ENCODE results near the gene KCNJ10. TPM values are rescaled to one million over a fixed set of nuclear protein-coding genes. Genes with fewer than 3 reads are reported as not detected.
A peak's percentile ranks its signal among the peaks of the same experiment; 100 is the strongest.

The KCNJ10 gene
- total and polyA plus RNA-seq, 2 experiments from 2014 or later = not detected

- no peaks in the 10 kb centered on the region for H3K36me3 ChIP-seq (replicated peaks; ENCODE audit: insufficient read depth, low read depth)
- no peaks in the 10 kb centered on the region for H3K27me3 ChIP-seq
- H3K4me2 ChIP-seq = no peak overlapping the region
- no peaks in the 10 kb centered on the region for H3K9me2 ChIP-seq (replicated peaks; ENCODE audit: insufficient read depth)
- no peaks in the 10 kb centered on the region for H3K9me3 ChIP-seq (ENCODE audit: low read depth)
- no peak for DNase-seq (ENCODE audit: low spot score)
- no peaks in the 10 kb centered on the region for H4K20me1 ChIP-seq (ENCODE audit: insufficient read depth, poor library complexity, severe bottlenecking)
- peaks cover 9% of the 10 kb centered on the region for H3K4me1 ChIP-seq (ENCODE audit: insufficient read depth)
- H3K4me3 ChIP-seq = no peak overlapping the region
- no peak for TF ChIP-seq EZH2 (IDR thresholded peaks at IDR 0.05; ENCODE audit: borderline replicate concordance)
- TF ChIP-seq EZH2phosphoT487 (IDR thresholded peaks at IDR 0.05; ENCODE audit: low read depth, severe bottlenecking, unreplicated experiment) = no peak
- TF ChIP-seq CTCF (IDR thresholded peaks at IDR 0.05; ENCODE audit: poor library complexity) = no peak
- no peak overlapping the region for H3K27ac ChIP-seq
- no peak overlapping the region for H2AFZ ChIP-seq
- no peaks in the 10 kb centered on the region for H3K79me2 ChIP-seq
- 73% methylated on average over 6 of the region's 6 CpGs for WGBS (ENCODE audit: low lambda C conversion rate, missing lambda C conversion rate)
Measured at GRCh38 chr1:159980076-159980475, 89.9 kb downstream of the KCNJ10 start.

GRCh38 chr1:159979257-159979656 is 90.7 kb downstream of the KCNJ10 start:
- H4K20me1 ChIP-seq (ENCODE audit: insufficient read depth, poor library complexity, severe bottlenecking) = no peaks in the 10 kb centered on the region
- peaks cover 9% of the 10 kb centered on the region for H3K4me1 ChIP-seq (ENCODE audit: insufficient read depth)
- peak overlapping the region; percentile 15 for H3K4me2 ChIP-seq
- H3K9me3 ChIP-seq (ENCODE audit: low read depth) = no peaks in the 10 kb centered on the region
- WGBS (ENCODE audit: low lambda C conversion rate, missing lambda C conversion rate) = 54% methylated on average over 3 of the region's 3 CpGs
- TF ChIP-seq EZH2phosphoT487 (IDR thresholded peaks at IDR 0.05; ENCODE audit: low read depth, severe bottlenecking, unreplicated experiment) (no peak), CTCF (IDR thresholded peaks at IDR 0.05; ENCODE audit: poor library complexity) (no peak), EZH2 (IDR thresholded peaks at IDR 0.05; ENCODE audit: borderline replicate concordance) (no peak)
- H3K9me2 ChIP-seq (replicated peaks; ENCODE audit: insufficient read depth) = no peaks in the 10 kb centered on the region
- H3K27me3 ChIP-seq = no peaks in the 10 kb centered on the region
- H3K79me2 ChIP-seq = no peaks in the 10 kb centered on the region
- no peak overlapping the region for H2AFZ ChIP-seq
- no peaks in the 10 kb centered on the region for H3K36me3 ChIP-seq (replicated peaks; ENCODE audit: insufficient read depth, low read depth)
- no peak overlapping the region for H3K27ac ChIP-seq
- H3K4me3 ChIP-seq = no peak overlapping the region
- DNase-seq (ENCODE audit: low spot score) = no peak

- no peak overlapping the region for H3K27ac ChIP-seq
- H3K9me2 ChIP-seq (replicated peaks; ENCODE audit: insufficient read depth) = no peaks in the 10 kb centered on the region
- H4K20me1 ChIP-seq (ENCODE audit: insufficient read depth, poor library complexity, severe bottlenecking) = no peaks in the 10 kb centered on the region
- H3K4me1 ChIP-seq (ENCODE audit: insufficient read depth) = peaks cover 9% of the 10 kb centered on the region
- H3K9me3 ChIP-seq (ENCODE audit: low read depth) = no peaks in the 10 kb centered on the region
- H3K27me3 ChIP-seq = no peaks in the 10 kb centered on the region
- H2AFZ ChIP-seq = no peak overlapping the region
- WGBS (ENCODE audit: low lambda C conversion rate, missing lambda C conversion rate) = 96% methylated on average over 2 of the region's 2 CpGs
- TF ChIP-seq EZH2phosphoT487 (IDR thresholded peaks at IDR 0.05; ENCODE audit: low read depth, severe bottlenecking, unreplicated experiment) = no peak
- TF ChIP-seq EZH2 (IDR thresholded peaks at IDR 0.05; ENCODE audit: borderline replicate concordance) = no peak
- TF ChIP-seq CTCF (IDR thresholded peaks at IDR 0.05; ENCODE audit: poor library complexity) = no peak
- no peaks in the 10 kb centered on the region for H3K79me2 ChIP-seq
- DNase-seq (ENCODE audit: low spot score) = no peak
- H3K4me3 ChIP-seq = no peak overlapping the region
- no peak overlapping the region for H3K4me2 ChIP-seq
- H3K36me3 ChIP-seq (replicated peaks; ENCODE audit: insufficient read depth, low read depth) = no peaks in the 10 kb centered on the region
Measured at GRCh38 chr1:159978107-159978398, 91.9 kb downstream of the KCNJ10 start.
